ENCODE results near the gene PDSS2.
"Not testable (repeated sequence)": the region's sequence is repeated elsewhere in the genome, so short reads cannot be mapped to it uniquely, and the experiment has no call there.

PDSS2 gene

DNA sequence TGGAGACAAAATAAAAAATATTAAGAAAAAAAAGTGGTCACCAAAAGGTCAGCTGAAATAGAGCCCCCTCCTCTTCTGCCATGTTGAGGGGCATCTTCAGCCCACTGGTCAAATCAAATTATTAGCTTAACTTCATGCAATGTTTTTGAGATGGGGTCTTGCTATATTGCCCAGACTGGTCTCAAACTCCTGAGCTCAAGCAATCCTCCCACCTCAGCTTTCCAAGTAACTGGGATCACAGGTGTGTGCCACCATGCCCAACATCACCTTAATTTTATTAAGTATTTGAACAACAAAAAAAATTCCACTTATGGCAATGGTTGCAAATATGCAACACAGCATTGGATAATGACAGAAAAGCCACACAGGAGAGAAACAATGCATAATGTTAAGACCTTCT, 244.7 kb downstream of the PDSS2 start:
- DNase-seq (ENCODE audit: low spot score) = no peak

DNA sequence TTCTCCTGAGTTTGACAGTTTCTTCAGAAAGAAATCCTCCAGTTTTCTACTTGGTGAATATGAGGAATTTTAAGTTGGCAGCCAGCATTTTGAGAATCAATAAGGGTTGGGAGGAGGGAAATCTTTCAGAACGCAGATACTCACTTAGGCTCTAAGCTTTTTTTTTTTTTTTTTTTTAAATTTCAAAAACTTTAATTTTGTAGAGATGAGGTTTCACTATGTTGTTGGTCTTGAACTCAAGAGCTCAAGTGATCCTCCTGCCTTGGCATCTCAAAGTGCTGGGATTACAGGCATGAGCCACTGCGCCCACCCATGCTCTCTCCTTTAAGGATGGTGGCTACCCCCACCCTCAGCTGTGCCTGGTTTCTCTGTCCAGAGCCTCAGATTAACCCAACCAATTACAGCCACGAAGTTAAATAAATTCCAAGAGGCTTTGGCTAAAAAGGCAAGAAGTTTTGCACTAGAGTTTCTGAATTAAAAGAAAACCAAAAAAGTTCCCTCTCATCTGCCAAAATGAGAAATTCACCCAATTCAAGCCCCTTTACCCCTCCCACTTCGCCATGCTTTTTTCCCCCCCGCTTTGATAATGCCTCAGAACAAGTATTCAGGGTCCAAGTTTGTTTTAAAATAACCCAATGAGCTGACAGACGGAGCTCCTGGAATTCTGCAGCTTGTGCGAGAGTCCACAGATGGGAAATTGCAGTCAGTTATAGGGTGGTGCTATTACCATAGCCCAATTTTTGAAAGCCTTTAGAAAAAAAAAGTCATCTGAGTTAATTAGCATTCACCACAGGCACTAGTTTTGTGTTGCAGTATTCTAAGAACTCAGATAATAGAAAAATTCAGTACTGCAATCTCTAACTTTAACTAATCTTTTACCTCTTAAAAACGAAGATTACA, 249.7 kb downstream of the PDSS2 start:
- no peak for DNase-seq (ENCODE audit: low spot score)

DNA sequence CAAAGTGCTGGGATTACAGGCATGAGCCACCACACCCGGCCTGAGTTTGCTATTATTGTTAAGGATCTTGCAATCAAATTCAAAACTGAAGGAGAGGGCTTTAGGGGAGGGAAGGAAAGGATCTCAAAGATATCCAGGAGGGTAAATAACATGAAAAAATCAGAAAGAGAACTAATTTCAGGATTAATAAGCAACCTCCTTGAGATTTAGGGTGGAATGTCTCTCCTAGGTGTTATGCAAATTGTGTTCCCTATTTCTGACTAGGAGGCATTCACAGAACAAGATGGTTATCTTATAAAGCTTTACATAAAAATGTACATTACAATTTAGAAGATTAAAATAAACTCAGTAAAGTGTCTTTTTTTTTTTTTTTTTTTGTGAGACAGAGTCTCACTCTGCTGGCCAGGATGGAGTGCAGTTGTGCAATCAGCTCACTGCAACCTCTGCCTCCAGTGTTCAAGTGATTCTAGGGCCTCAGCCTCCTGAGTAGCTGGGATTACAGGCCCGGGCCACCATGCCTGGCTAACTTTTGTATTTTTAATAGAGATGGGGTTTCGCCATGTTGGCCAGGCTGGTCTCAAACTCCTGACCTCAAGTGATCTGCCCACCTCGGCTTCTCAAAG, 252.0 kb downstream of the PDSS2 start:
- no peak for DNase-seq (ENCODE audit: low spot score)

DNA sequence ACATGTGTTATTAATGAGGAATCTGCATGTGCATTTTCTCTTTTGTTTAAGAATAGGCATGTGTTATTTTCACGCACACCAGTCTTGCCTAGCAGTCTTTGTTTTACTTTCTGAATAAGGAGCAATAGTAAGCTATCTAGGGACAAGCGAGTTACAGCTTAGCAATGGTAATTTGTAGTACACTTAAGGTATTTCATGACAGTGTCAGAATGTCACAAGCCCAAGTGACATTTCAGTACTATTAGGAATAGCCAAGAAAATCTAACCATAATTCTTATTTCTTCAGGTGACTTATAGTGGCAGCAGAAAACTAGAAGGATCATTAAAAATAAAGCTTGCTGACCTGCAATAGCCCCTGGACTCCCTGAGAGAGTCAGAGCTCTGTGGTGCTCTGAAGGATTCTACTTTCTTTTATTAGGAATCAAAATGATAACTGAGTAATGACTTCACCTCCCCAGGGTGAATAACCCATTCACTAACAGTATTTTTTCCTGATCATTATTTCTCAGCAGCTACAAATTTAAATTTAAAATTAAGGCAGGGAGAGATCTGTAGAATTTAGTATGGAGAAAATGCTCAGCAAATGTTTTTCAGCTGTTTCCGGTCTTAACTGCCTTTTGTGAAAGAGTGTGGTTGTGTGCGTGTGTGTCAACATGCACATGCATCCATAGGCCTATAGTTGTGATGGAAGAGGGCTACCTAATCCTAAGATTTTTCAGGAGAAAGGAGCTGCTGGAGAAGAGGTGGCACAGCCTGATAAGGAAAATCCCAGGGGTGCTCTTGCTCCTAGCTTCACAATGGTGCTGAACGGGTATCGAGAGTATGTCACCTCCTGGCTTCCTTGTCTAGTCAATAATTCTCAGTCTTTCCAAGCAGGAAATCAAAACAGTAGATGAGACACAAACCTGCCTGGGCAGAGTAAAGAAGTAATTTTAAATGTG, 254.0 kb downstream of the PDSS2 start:
- DNase-seq (ENCODE audit: low spot score) = no peak

DNA sequence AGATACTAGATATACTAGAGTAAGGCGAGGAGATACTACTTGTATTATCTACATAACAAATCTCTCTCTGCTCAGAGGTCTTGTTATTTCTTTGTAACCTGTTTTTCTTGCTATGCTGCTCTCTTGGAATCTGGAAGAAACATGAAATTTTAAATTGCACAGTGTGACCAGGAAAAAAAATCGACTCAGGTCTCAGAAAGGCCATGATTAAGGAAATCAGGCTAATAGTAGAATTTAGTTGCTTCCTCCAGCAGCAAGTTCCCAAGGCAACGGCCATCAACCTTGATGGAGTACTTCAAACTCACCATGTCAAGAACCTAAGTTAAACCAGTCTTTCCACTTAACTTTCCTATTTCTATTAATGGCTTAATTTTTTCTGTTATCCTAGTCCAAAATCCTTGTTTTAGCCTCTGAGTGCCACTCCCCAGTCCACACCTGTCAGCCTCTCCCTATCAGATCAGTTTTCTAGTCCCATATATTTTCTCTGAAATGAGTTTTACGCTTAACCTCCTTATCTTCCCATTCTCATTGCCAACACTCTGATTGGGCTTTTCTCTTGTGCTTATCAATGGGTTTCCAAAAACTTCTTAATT, 256.4 kb downstream of the PDSS2 start:
- DNase-seq (ENCODE audit: low spot score) = no peak

DNA sequence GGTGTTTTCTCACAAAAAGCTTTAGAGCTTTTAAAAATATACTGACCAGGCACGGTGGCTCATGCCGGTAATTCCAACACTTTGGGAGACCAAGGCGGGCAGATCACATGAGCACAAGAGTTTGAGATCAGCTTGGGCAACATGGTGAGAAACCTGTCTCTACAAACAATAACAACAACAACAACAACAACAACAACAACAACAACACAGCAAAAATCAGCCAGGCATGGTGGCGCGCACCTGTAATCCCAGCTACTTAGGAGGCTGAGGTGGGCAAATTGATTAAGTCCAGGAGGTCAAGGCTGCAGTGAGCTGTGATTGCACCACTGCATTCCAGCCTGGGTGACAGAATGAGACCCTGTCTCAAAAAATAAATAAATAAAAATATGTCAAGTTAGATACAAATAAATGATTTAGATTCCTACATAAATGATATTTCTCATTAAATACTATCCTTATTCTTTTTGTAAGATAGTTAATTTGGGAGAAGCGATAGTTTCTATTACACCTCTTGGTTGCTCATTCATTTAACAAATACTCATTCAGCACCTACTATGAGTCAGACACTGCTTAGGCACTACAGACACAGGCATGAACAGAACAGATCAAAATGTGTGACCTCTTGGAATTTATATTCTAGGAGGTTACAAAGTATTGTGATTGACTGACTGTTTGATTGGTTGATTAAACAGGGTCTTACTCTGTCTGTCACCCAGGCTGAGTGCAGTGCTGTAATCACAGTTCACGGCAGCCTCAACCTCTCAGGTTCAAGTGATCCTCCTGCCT, 260.5 kb downstream of the PDSS2 start:
- no peak for DNase-seq (ENCODE audit: low spot score)

DNA sequence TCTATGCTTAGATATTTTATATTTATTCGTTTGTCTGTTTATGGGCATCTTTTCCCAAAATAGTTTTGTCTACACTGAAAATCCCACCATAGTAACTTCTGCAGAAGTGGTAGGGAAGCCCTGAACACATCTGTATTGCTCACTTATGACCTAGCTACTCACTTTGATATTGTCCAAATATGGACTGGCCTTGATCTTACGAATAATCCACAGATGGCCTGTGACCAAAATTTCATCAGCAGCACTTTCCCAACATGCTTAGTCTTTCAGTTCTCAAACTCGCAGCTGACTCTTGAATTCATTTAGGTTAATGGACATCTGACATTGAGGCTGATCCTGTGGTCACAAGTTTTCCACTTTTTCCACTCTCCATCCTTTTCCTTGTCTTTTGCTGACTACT, 263.2 kb downstream of the PDSS2 start:
- DNase-seq (ENCODE audit: low spot score) = no peak

DNA sequence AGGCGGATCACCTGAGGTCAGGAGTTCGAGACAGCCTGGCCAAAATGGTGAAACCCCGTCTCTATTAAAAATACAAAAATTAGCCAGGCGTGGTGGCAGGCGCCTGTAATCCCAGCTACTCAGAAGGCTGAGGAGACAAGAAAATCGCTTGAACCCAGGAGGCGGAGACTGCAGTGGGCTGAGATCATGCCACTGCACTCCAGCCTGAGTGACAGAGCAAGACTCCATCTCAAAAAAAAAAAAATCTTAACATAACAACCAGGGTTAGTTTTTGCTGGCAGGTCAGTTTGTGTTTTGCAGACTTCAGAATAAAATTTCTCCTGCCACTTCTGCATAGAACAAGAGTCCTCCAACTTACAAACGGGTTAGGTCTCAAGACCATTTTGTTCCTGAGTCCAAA, 264.6 kb downstream of the PDSS2 start:
- DNase-seq (ENCODE audit: low spot score) = not testable (repeated sequence)

DNA sequence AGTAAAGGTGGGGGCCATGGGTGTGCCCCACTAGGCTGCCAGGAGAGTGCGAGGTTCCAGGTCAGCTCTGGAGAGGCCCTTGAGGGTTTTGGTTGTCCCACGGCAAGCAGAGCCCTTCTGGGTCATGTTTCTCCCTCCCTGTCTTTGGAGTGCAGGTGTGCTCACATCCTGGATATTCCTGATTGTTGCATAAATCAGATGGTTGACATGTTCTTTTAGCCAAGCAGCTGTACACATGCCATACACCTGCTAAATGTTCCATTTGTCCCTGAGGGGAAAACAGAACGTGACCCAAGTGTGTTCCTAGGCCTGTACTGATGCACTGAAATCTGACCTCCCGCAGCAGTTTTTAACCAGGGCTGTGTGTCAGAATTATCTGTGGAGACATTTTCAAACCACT, 266.5 kb downstream of the PDSS2 start:
- DNase-seq (ENCODE audit: low spot score) = no peak

DNA sequence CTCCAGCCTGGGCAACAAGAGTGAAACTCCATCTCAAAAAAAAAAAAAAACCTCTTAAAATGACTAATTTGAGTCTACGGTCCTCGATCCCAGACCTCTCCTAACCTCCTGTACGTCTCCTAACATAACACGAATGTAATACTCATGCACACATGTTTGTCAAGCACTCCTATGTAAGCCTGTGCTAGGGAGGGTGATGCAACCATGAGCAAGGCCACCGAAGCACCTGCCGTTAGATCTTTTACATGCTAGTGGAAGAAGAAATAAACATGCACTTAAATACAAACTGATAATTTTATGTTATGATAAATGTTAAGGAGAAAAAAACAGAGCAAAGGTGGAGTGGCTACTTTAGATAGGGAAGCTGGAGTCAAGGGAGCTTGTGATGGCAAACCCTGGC, 271.7 kb downstream of the PDSS2 start:
- no peak for DNase-seq (ENCODE audit: low spot score)

DNA sequence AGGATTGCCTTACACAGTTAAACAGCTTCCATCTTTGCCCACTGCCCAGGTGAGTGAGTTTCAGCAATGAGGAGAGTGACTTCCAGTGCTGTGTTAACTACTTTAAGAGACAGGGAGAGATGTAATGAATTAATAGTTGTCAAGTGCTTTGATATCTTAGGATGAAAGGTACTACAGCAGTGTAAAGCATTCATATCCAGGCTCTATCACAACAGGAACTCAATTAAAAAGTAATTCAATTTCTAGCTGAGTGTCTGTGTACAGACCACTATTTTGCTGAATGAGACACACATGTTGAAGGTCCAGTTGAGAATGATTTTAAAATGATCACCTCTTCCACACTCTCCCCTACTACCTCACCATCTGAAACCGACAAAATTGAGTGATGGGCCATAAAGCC, 273.3 kb downstream of the PDSS2 start:
- no peak for DNase-seq (ENCODE audit: low spot score)

DNA sequence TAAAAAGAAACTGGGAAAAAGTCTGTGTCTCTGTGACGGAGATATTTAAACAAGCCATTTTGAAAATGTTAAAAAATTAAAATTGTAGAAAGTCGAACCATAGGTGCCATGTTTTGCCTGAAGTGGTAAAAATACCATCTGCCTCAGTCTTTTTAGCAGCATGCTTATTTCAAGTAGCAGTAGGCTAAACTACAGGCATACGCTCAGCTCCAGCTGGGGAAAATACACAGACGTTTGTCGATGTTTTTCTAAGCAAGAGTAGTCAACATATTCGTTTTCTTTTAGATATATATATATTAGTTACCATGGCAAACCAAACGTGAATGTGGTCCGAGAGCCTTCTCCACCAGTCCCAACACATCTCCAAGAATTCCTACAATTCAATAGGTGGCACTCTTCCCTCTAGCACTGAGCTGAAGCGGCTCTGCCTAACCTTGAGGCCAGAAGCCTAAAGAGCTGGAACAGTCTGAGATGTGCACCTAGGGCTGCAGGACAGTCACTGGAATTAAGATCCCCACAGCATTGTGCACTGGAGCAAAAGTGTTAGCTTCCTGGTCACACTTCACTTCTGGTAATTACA, 273.9 kb downstream of the PDSS2 start:
- no peak for DNase-seq (ENCODE audit: low spot score)

DNA sequence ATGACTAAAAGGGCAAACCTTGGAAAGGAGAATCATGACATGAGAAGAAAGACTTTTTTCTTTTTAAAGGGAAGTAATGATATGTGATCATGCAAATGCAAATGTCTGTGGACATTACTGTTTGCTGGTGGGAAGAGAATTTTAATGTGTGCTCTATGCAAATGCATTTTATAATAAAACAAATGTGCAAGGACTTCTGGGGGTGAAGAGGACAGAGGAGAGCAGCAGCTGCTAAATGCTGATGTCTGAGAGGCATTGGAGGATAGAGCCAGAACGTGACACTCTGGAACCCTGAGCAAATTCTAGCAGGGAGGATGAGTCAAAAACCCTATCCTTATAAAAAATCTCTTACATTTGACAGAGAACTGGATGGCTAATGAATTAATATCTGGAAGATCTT, 274.9 kb downstream of the PDSS2 start:
- no peak for DNase-seq (ENCODE audit: low spot score)

DNA sequence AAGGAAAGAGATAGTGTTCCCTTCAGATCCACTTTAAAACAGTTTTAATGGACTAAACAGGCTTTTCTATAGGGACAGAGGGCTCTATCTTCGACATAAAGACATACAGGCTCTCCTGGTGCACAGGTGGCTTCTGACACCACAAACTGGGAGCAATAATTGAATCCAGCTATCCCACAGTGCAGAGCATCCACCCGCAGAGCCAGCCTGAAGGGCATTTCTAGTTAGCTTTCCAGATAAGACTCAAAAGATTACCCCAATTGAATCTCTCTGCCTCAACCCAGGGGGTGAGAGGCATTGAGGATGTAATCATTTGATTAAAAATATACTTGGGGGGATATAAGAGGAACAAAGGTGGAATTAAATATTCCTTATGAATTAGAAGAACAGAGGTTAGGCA, 279.3 kb downstream of the PDSS2 start:
- no peak for DNase-seq (ENCODE audit: low spot score)

DNA sequence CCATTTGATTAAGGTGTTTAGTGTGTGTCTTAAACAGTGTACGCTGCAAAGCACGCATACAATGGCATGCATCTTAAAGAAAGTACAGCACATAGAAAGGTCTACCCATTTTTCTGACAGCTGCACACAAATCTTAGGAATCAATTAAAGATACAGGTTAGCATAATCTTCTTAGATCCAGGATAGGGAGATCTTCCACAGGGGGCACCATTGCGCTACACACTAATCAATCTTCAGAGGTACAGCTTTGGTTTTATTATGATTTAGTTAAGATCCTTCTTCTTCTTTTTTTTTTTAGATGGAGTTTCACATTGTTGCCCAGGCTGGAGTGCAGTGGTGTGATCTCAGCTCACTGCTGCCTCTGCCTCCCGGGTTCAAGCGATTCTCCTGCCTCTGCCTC, 280.4 kb downstream of the PDSS2 start:
- no peak for DNase-seq (ENCODE audit: low spot score)

DNA sequence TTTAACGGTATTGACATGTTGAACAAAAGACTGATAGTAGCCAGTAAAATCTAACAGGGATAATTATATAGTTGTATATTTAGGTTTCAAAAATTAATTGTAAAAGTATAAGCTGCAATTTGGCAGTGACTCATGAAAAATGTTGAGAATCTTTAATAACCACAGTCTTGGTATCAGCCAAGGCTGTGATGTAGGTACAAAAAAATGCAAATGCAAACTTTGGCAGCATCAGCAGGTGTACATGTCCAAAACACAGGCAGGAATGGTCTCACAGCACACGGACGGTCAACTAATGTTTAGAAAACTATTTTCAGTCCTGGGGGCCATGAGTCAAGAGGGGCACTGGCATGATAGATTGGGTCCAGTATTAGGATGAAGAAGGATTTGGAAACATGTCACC, 285.6 kb downstream of the PDSS2 start:
- no peak for DNase-seq (ENCODE audit: low spot score)

DNA sequence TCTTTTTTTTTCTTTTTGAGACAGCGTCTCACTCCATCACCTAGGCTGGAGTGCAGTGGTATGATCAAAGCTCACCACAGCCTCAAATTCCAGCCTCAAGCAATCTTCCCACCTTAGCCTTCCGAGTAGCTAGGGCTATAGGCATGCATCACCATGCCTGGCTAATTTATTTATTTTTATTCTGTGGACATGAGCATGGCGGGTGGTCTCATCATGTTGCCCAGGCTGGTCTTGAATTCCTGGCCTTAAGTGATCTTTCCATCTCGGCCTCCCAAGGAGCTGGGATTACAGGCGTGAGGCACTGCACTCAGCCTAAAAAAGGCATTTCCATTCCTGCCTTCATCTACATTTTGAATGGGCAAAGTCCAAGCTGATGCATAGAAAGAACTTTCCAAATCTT, 287.9 kb downstream of the PDSS2 start:
- DNase-seq (ENCODE audit: low spot score) = no peak

DNA sequence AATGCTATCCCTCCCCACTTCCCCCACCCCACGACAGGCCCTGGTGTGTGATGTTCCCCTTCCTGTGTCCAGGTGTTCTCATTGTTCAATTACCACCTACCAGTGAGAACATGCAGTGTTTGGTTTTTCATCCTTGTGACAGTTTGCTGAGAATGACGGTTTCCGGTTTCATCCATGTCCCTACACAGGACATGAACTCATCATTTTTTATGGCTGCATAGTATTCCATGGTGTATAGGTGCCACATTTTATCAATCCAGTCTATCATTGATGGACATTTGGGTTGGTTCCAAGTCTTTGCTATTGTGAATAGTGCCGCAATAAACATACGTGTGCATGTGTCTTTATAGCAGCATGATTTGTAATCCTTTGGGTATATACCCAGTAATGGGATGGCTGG, 295.1 kb downstream of the PDSS2 start:
- DNase-seq (ENCODE audit: low spot score) = not testable (repeated sequence)

DNA sequence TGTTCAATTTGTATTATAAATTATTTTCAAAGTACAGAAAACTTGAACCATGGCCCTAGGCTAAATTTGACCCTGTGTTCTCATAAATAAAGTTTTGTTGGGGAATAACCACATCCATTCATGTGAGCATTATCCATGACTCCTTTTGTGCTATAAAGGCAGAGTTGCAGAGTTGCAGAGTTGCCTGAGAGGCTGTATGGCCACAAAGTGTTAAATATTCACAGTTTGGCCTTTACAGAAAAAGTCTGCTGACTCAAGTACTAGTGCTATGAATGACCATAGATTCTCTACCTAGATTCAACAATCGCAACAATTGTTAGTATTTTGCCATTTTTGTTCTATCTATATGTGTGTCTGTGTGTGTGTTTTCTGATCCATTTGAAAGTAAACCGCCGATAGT, 297.8 kb downstream of the PDSS2 start:
- no peak for DNase-seq (ENCODE audit: low spot score)

DNA sequence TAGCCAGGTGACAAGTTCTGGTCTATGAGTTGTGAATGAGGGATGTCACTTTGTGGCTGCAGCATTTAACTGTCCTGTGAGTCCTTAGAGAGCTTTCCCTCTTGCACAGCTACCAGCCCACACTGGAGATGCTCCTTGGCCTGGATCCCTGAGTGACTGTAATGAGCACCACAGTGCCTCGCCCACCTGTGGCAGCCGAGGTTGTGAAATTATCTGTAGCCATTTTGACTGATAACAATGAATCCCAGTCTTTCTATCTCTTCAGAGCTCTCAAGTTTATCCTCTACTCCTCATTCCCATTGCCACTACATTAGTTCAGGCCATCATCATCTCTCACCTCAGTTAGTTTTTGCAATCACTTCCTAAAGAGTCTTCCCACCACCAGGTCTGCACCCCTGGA, 302.7 kb downstream of the PDSS2 start:
- no peak for DNase-seq (ENCODE audit: low spot score)

DNA sequence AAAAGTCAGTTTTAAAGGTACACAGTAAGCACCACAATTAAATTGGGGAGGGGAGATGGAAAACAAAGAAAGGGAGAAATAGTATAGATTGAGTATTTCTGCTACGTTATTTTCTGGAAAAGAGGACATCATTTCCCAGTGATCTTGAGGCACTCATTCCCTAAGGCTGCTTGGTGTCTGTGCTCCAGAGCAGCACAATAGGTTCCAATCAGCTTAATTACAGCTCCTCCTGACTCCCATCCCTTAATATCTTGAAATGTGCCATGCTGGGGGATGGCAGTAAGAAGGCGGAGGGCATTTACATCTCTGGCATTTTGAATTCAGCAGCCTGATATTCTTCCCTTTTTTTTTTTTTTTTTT, 304.6 kb downstream of the PDSS2 start:
- no peak for DNase-seq (ENCODE audit: low spot score)

Data from kidney capillary endothelial cell (primary cell).